Right lobe of liver (tissue), 4 donors: ENCODE results near the gene PLS3.

Experiments
- POLR2A ChIP-seq: fragments of 450-650 bp; IDR thresholded peaks from one replicate; pipeline ENCODE4 v1.6.1; 2017; ENCODE audit warnings: antibody characterized with exemption, mild to moderate bottlenecking
- TF ChIP-seq, protein P1 (sequence below), 4 donors: fragments of 200-600 bp in 3 of 4; fragments of 450-650 bp in 1 of 4; IDR thresholded peaks; one replicate each; pipeline versions ENCODE4 v1.5.1 to v1.8.0; 2016 to 2022; ENCODE audit warnings: antibody characterized with exemption in 4 of 4, mild to moderate bottlenecking in 2 of 4
- donor health status: DM: no; HTN: no; CAD: no.
- donor health status: DM: no; HTN: no; CAD: no.
- donor health status: DM: no; HTN: yes; CAD: no.

DNA sequence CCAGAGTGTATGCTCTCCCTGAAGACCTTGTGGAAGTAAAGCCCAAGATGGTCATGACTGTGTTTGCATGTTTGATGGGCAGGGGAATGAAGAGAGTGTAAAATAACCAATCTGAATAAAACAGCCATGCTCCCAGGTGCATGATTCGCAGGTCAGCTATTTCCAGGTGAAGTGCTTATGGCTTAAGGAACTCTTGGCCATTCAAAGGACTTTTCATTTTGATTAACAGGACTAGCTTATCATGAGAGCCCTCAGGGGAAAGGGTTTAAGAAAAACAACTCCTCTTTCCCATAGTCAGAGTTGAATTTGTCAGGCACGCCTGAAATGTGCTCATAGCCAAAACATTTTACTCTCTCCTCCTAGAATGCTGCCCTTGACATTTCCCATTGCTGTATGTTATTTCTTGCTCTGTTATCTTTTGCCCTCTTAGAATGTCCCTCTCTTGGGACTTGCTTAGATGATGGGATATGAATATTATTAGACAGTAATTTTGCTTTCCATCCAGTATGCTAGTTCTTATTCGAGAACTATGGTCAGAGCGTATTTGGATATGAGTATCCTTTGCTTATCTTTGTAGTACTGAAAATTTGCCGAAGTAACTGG is 88.6 kb downstream of the PLS3 start:
- TF ChIP-seq, protein P1, sequence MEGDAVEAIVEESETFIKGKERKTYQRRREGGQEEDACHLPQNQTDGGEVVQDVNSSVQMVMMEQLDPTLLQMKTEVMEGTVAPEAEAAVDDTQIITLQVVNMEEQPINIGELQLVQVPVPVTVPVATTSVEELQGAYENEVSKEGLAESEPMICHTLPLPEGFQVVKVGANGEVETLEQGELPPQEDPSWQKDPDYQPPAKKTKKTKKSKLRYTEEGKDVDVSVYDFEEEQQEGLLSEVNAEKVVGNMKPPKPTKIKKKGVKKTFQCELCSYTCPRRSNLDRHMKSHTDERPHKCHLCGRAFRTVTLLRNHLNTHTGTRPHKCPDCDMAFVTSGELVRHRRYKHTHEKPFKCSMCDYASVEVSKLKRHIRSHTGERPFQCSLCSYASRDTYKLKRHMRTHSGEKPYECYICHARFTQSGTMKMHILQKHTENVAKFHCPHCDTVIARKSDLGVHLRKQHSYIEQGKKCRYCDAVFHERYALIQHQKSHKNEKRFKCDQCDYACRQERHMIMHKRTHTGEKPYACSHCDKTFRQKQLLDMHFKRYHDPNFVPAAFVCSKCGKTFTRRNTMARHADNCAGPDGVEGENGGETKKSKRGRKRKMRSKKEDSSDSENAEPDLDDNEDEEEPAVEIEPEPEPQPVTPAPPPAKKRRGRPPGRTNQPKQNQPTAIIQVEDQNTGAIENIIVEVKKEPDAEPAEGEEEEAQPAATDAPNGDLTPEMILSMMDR (IDR thresholded peaks at IDR 0.05) = no peak
- TF ChIP-seq POLR2A = no peak
